ENCODE data around the gene BOLL. TPM values are rescaled to one million over a fixed set of nuclear protein-coding genes. Genes with fewer than 3 reads are reported as not detected.

BOLL gene
- total RNA-seq, 1 donor from 2014 or later: 0.22 TPM

DNA sequence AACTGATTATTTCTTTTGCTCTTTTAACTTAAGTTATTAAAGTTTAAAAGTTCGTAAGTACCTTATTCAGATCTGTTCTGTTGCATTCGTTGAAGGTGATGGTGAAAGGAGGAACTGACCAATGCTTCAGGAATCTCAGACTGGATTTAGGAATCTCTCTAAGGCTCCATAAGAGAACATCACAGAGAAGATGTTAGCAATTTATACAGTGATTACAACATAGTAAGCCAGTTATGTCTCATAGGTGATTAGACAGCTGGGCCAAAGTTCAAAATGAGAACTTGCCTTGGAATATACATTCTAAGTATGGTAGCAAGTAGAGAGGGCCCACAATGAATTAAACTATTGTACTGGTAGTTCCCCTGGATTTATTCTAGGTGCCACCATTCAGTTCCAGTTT lies 76.8 kb downstream of the BOLL start:
- no peak overlapping the region for H3K27ac Mint-ChIP-seq
- H3K4me1 Mint-ChIP-seq (ENCODE audit: low read depth): peaks cover 25% of the 10 kb centered on the region
- H3K9me3 Mint-ChIP-seq (ENCODE audit: low read depth): no peaks in the 10 kb centered on the region
- no peaks in the 10 kb centered on the region for H3K36me3 Mint-ChIP-seq (ENCODE audit: insufficient read depth)
- DNase-seq (ENCODE audit: low spot score, unreplicated experiment): no peak
- no peak for TF ChIP-seq CTCF (IDR thresholded peaks at IDR 0.05; ENCODE audit: unreplicated experiment)
- no peak overlapping the region for H3K4me3 Mint-ChIP-seq (ENCODE audit: low read depth)
- H3K27me3 Mint-ChIP-seq: no peaks in the 10 kb centered on the region

DNA sequence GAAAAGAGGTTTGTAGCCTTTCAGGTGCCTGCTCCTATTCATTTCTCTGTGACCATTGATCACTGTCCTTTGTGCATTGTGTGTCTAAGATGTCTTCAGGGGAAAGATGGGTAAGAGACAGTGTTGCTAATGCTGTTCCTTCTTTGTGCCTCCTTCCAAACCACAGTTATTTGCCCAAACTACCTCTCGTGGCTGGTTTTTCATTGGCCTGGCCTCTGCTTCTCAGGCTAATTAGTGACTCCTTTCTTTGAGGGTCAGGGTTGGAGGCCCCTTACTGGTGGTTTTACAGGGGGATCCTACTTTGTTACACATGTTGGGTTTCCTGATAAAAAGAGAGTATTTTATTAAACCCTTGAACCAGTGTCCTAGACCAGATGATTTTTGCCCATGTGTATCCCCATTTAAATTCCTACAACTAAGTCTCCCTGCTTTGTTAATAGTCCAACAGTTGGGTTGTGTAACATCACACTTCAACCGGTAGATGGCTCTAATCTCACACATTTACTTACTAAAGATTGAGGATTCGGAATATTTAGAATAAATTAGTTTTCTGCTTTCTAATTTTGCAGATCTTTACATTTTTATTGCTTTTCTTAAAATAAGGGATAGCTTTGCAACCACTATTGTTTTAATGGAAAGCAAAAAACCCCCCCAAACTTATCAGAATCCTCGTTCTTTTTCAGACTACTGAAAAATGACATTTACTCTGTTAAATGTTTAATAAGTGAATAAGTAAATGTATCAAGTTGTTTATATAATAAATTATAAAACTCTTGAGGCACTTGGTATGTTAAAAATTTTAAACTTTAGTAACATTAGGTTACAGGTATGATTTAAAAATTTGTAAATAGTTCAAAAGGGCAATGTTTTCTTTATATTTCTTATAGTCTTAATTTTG lies 77.6 kb downstream of the BOLL start:
- no peaks in the 10 kb centered on the region for H3K36me3 Mint-ChIP-seq (ENCODE audit: insufficient read depth)
- peaks cover 25% of the 10 kb centered on the region for H3K4me1 Mint-ChIP-seq (ENCODE audit: low read depth)
- no peaks in the 10 kb centered on the region for H3K9me3 Mint-ChIP-seq (ENCODE audit: low read depth)
- peak overlapping the region; percentile 86 for H3K4me3 Mint-ChIP-seq (ENCODE audit: low read depth)
- no peak for DNase-seq (ENCODE audit: low spot score, unreplicated experiment)
- TF ChIP-seq CTCF (IDR thresholded peaks at IDR 0.05; ENCODE audit: unreplicated experiment): peak; percentile 68
- no peak overlapping the region for H3K27ac Mint-ChIP-seq
- H3K27me3 Mint-ChIP-seq: no peaks in the 10 kb centered on the region

- Mint-ChIP-seq H3K9me3 (ENCODE audit: low read depth) (no peaks in the 10 kb centered on the region), H3K27ac (no peak overlapping the region), H3K36me3 (ENCODE audit: insufficient read depth) (no peaks in the 10 kb centered on the region), H3K27me3 (no peaks in the 10 kb centered on the region), H3K4me1 (ENCODE audit: low read depth) (peaks cover 25% of the 10 kb centered on the region), H3K4me3 (ENCODE audit: low read depth) (peak overlapping the region; percentile 86)
- TF ChIP-seq CTCF (IDR thresholded peaks at IDR 0.05; ENCODE audit: unreplicated experiment): no peak
- no peak for DNase-seq (ENCODE audit: low spot score, unreplicated experiment)
Measured at GRCh38 chr2:197706839-197707207, 78.3 kb downstream of the BOLL start.

DNA sequence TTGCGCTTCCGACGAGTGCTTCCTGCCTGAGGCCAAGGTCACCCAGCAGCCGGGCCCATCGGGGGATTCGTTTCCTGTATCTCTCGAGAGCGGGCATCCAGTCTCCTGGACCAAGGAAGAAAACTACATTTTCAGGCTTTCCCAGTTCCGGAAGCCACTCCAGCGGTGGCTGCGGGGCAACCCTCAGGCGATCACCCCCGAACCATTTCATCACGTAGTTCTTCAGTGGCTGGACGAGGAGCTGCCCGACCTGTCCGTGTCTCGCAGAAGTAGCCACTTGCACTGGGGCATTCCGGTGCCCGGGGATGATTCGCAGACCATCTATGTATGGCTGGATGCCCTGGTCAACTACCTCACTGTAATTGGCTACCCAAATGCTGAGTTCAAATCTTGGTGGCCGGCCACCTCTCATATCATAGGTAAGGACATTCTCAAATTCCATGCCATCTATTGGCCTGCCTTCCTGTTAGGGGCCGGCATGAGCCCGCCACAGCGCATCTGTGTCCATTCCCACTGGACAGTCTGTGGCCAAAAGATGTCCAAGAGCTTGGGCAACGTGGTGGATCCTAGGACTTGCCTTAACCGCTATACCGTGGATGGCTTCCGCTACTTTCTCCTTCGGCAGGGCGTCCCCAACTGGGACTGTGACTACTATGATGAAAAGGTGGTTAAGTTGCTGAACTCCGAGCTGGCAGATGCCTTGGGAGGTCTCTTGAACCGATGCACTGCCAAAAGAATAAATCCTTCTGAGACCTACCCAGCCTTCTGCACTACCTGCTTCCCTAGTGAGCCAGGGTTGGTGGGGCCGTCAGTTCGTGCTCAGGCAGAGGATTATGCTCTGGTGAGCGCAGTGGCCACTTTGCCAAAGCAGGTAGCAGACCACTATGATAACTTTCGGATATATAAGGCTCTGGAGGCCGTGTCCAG lies 78.9 kb downstream of the BOLL start:
- no peaks in the 10 kb centered on the region for H3K36me3 Mint-ChIP-seq (ENCODE audit: insufficient read depth)
- peak overlapping the region; percentile 78 for H3K27ac Mint-ChIP-seq
- H3K27me3 Mint-ChIP-seq: no peaks in the 10 kb centered on the region
- TF ChIP-seq CTCF (IDR thresholded peaks at IDR 0.05; ENCODE audit: unreplicated experiment): no peak
- no peak for DNase-seq (ENCODE audit: low spot score, unreplicated experiment)
- peak overlapping the region; percentile 86 for H3K4me3 Mint-ChIP-seq (ENCODE audit: low read depth)
- peaks cover 25% of the 10 kb centered on the region for H3K4me1 Mint-ChIP-seq (ENCODE audit: low read depth)
- H3K9me3 Mint-ChIP-seq (ENCODE audit: low read depth): no peaks in the 10 kb centered on the region
